A549 (cell line): ENCODE measurements around the gene PDLIM5. TPM values are rescaled to one million over a fixed set of nuclear protein-coding genes. Genes with fewer than 3 reads are reported as not detected.

Source experiments
- ATAC-seq, 2 experiments: fragments of 200-7000 bp in 1 of 2; fragments of >200 bp in 1 of 2; cut with Nextera tagmentation in 1 of 2; cut with Tn5 transposase in 1 of 2; 3 replicates each; pipeline versions ENCODE4 v1.8.0 to v1.9.1; 2018 to 2020; ENCODE audit warnings: mild to moderate bottlenecking in 1 of 2, moderate library complexity in 1 of 2
- CTCF ChIA-PET: fragments of 300-600 bp; sonication (Branson Sonifier 250); formaldehyde crosslinking; extraction: SDS; loops from one replicate; lab custom pipeline; 2021; ENCODE audit warnings: antibody characterized with exemption, inconsistent platforms; lab: Yijun Ruan, JAX
- POLR2A ChIA-PET: fragments of 350-600 bp; formaldehyde crosslinking; extraction: SDS; loops from one replicate; lab custom pipeline; 2021; ENCODE audit warnings: antibody characterized with exemption, inconsistent platforms; lab: Yijun Ruan, JAX
- DNase-seq, 2 experiments: peaks; one replicate each; pipeline versions ENCODE4 v3.0.0 to v3.0.0-alpha.2; 2011 to 2016; ENCODE audit warnings: low read depth in 1 of 2, low spot score in 1 of 2
- FAIRE-seq: peaks from 2 replicates; lab custom pipeline; 2011; peaks lifted over from hg19 to GRCh38; lab: Jason Lieb, UNC
- H3K27ac ChIP-seq, 2 experiments: fragments of >200 bp; sonication (Bioruptor Twin); formaldehyde crosslinking; 3 replicates each; pipeline ENCODE4 v1.5.1; 2016 to 2017
- H3K4me1 ChIP-seq: fragments of >200 bp; sonication (Bioruptor Twin); formaldehyde crosslinking; 3 replicates; pipeline ENCODE4 v1.6.1; 2016
- H3K4me2 ChIP-seq: fragments of >200 bp; sonication (Bioruptor Twin); formaldehyde crosslinking; 3 replicates; pipeline ENCODE4 v1.6.1; 2016
- H3K4me3 ChIP-seq: fragments of >200 bp; sonication (Bioruptor Twin); formaldehyde crosslinking; 3 replicates; pipeline ENCODE4 v1.5.1; 2016
- H3K9me3 ChIP-seq: fragments of >200 bp; sonication (Bioruptor Twin); formaldehyde crosslinking; 3 replicates; pipeline ENCODE4 v1.6.1; 2016
- CBX2 ChIP-seq: fragments of 200-600 bp; sonication (generic); IDR thresholded peaks from 2 replicates; pipeline ENCODE4 v1.6.1; 2016; ENCODE audit warnings: low read depth, mild to moderate bottlenecking, borderline replicate concordance
- ESRRA ChIP-seq: fragments of 150-350 bp; IDR thresholded peaks from 2 replicates; pipeline ENCODE4 v1.6.1; 2014; ENCODE audit warnings: mild to moderate bottlenecking, low read length, borderline replicate concordance
- FOSL2 ChIP-seq, 2 experiments: fragments of 450-650 bp in 1 of 2; fragments of >200 bp in 1 of 2; sonication (Bioruptor Twin) in 1 of 2; formaldehyde crosslinking; IDR thresholded peaks; 2 replicates each; pipeline versions ENCODE4 v1.5.0 to v1.6.1; 2016 to 2020; ENCODE audit warnings: mild to moderate bottlenecking in 1 of 2, moderate library complexity in 1 of 2
- MAFK ChIP-seq: fragments of 450-650 bp; IDR thresholded peaks from 2 replicates; pipeline ENCODE4 v1.6.1; 2014; ENCODE audit not compliant: partially characterized antibody
- NFE2L2 ChIP-seq: fragments of 150-350 bp; conservative IDR thresholded peaks from 2 replicates; pipeline ENCODE4 v1.6.1; 2014; ENCODE audit warnings: low read length
- NPAS2 ChIP-seq: fragments of 250-450 bp; sonication (Bioruptor Pico); IDR thresholded peaks from 2 replicates; pipeline ENCODE4 v1.8.0; 2022; ENCODE audit warnings: mild to moderate bottlenecking, moderate library complexity, borderline replicate concordance
- PHF8 ChIP-seq: fragments of 200-600 bp; sonication (generic); IDR thresholded peaks from 2 replicates; pipeline ENCODE4 v1.6.1; 2016; ENCODE audit warnings: low read depth, mild to moderate bottlenecking, antibody characterized with exemption, moderate library complexity, borderline replicate concordance
- RAD21 ChIP-seq, 2 experiments: fragments of >200 bp in 1 of 2; sonication (Bioruptor Twin) in 1 of 2; formaldehyde crosslinking in 1 of 2; IDR thresholded peaks in 1 of 2; conservative IDR thresholded peaks in 1 of 2; 2 replicates in 1 of 2; 3 replicates in 1 of 2; pipeline ENCODE4 v1.6.1; 2012 to 2018; ENCODE audit warnings: inconsistent platforms in 1 of 2
- SMC3 ChIP-seq: fragments of >200 bp; sonication (Bioruptor Twin); formaldehyde crosslinking; IDR thresholded peaks from 3 replicates; pipeline ENCODE4 v1.6.1; 2018; ENCODE audit warnings: inconsistent platforms
- TFCP2L1 ChIP-seq: fragments of 250-450 bp; sonication (Bioruptor Pico); IDR thresholded peaks from 2 replicates; pipeline ENCODE4 v1.5.0; 2021; ENCODE audit warnings: mild to moderate bottlenecking
- USF2 ChIP-seq: fragments of 450-650 bp; IDR thresholded peaks from 2 replicates; pipeline ENCODE4 v1.6.1; 2014; ENCODE audit warnings: antibody characterized with exemption
- WGBS: methylation state at CpG from one replicate; pipeline ENCODE4 v1.1.6; 2017; ENCODE audit errors: missing lambda C conversion rate; 5-methylcytosine and 5-hydroxymethylcytosine counted together
- polyA plus RNA-seq, 4 experiments: library from polyadenylated mRNA; depleted of rRNA in 3 of 4; stranded (reverse); fragments of >200 nt; fragmentation: RNase III in 1 of 4; extraction: RNeasy Plus Mini Kit Qiagen cat#74134 plus additional on column Dnase treatment in 1 of 4; gene quantifications; 2 replicates in 3 of 4; 3 replicates in 1 of 4; pipeline ENCODE4 v1.2.3, GENCODE V29; 2011 to 2017
- TF ChIP-seq, protein P1 (sequence below): fragments of 250-450 bp; sonication (Bioruptor Pico); IDR thresholded peaks from 2 replicates; pipeline ENCODE4 v1.5.0; 2021; ENCODE audit warnings: mild to moderate bottlenecking, moderate library complexity, borderline replicate concordance
- TF ChIP-seq, protein P2 (sequence below): IDR thresholded peaks from 2 replicates; pipeline ENCODE4 v1.6.1; 2012

The PDLIM5 gene
- polyA plus RNA-seq, 2 of the 4 experiments (the other 2 are of a cell fraction) = 54.2 to 242 TPM

- ATAC-seq = no peak
- TF ChIP-seq MAFK (peak; percentile 92), NFE2L2 (no peak)
- WGBS = 80% methylated on average over 4 of the region's 4 CpGs
- DNase-seq = no peak
- no peak overlapping the region for H3K27ac ChIP-seq
- H3K9me3 ChIP-seq = no peaks in the 10 kb centered on the region
- H3K4me3 ChIP-seq = no peak overlapping the region
- no peak overlapping the region for H3K4me2 ChIP-seq
- ChIA-PET CTCF (interaction anchor here (1.1 kb wide), 1 partner anchor 14 kb away, joined by 3 read pairs; no protein-coding TSS in a partner anchor), POLR2A (no interaction called here)
- peaks cover 87% of the 10 kb centered on the region for H3K4me1 ChIP-seq
- FAIRE-seq = no peak
These were observed 32.2 kb downstream of the PDLIM5 start for GRCh38 chr4:94483895-94484294.

DNA sequence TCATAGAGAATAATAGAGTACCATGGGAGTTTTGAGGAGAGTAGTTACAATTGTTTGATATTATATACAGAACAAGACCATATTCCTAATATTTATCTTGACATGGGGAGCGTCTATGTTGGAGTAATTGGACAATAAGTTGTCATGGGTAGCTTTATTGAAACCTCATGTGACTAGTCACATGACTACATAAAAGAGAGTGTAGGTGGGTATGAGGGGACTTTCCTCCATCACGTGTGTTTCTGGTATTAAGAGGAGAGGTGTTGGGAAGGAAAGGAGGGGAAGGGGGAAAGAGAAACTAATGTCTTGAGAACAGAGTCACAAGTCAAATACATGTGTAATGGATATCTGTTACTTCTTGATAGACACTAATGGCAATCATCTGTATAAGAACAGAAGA, 33.1 kb downstream of the PDLIM5 start:
- Histone ChIP-seq H3K9me3 (no peaks in the 10 kb centered on the region), H3K4me3 (no peak overlapping the region)
- CTCF ChIA-PET = interaction anchor here (1.1 kb wide), 1 partner anchor 13 kb away, joined by 3 read pairs; no protein-coding TSS in a partner anchor
- POLR2A ChIA-PET = no interaction called here
- 71% methylated on average over 2 of the region's 2 CpGs for WGBS
- no peak for FAIRE-seq
- no peak for TF ChIP-seq RAD21 (conservative IDR thresholded peaks at IDR 0.05 in 1 of 2, IDR thresholded peaks at IDR 0.05 in 1 of 2)
- TF ChIP-seq USF2 = peak; percentile 83
- TF ChIP-seq, all 56 proteins: peak for 1
- peak overlapping the region in 1 of 2 experiments; percentile 76; a peak in 2 of 6 replicates for H3K27ac ChIP-seq
- H3K4me2 ChIP-seq = peak overlapping the region; percentile 67; the same call in 2 of the 3 replicates
- ATAC-seq = no peak
- peaks cover 87% of the 10 kb centered on the region for H3K4me1 ChIP-seq
- no peak for DNase-seq

DNA sequence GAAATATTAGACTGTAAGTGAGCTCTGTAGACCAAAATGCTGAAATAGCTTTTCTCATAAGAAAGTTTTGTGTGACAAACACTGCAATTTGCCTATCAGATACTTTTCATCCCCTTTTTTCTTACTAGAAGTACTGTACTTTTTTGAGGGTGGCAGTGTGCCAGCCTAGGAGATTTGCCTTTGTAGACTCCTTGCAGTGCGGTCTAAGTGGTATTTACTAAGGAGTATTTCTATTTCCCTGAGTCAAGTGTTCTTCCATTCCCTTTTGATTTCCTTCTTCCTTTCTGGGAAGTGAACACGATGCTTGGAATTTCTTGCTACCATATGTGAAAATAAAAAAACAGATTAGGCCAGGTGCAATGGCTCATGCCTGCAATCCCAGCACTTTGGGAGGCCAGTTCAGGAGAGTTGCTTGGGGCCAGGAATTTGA, 34.6 kb downstream of the PDLIM5 start:
- DNase-seq (no peak), ATAC-seq (peak in 1 of 2 experiments; percentile 18; a peak in 1 of 6 replicates), FAIRE-seq (no peak)
- no peak for TF ChIP-seq SMC3
- TF ChIP-seq USF2 = no peak
- TF ChIP-seq PHF8 = no peak
- TF ChIP-seq, protein P1, sequence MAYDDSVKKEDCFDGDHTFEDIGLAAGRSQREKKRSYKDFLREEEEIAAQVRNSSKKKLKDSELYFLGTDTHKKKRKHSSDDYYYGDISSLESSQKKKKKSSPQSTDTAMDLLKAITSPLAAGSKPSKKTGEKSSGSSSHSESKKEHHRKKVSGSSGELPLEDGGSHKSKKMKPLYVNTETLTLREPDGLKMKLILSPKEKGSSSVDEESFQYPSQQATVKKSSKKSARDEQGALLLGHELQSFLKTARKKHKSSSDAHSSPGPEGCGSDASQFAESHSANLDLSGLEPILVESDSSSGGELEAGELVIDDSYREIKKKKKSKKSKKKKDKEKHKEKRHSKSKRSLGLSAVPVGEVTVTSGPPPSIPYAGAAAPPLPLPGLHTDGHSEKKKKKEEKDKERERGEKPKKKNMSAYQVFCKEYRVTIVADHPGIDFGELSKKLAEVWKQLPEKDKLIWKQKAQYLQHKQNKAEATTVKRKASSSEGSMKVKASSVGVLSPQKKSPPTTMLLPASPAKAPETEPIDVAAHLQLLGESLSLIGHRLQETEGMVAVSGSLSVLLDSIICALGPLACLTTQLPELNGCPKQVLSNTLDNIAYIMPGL (CRISPR knock-in tag) = no peak
- TF ChIP-seq CBX2 = no peak
- WGBS = 25% methylated on average over 2 of the region's 2 CpGs
- peak overlapping the region; percentile 67 for H3K4me2 ChIP-seq
- H3K4me3 ChIP-seq = no peak overlapping the region
- H3K9me3 ChIP-seq = no peaks in the 10 kb centered on the region
- ChIA-PET CTCF (no interaction called here), POLR2A (interaction anchor here (0.9 kb wide), 1 partner anchor 34 kb away, joined by 4 read pairs; no protein-coding TSS in a partner anchor)
- H3K27ac ChIP-seq = peak overlapping the region; percentile 67 to 78; a peak in 5 of 6 replicates
- peaks cover 92% of the 10 kb centered on the region for H3K4me1 ChIP-seq

DNA sequence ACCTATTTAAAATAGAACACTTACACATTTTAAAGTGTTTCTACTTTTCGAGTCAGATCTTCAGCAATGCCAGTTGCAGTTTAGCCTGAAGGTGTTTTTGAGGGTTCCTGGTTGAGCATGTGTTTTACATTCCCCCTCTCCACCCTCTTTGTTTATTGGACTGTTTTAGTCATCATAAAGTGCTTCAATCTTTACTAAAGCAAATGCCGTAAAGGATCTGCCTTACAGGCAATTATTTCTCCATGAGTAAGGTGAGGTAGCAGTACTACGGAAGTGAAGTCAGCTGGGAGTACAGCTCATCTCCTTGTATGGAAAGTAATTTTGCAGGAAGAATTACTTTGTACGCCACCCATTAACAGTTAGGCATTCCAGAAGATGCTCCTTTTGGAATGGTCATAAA, 36.9 kb downstream of the PDLIM5 start:
- H3K4me3 ChIP-seq = 0 out of 3 replicates have a peak overlapping the region, but pooled peaks have one; percentile 15
- CTCF ChIA-PET = no interaction called here
- DNase-seq (peak; percentile 35 to 82), ATAC-seq (peak; percentile 81 to 90), FAIRE-seq (no peak)
- POLR2A ChIA-PET = no interaction called here
- peaks cover 80% of the 10 kb centered on the region for H3K4me1 ChIP-seq
- TF ChIP-seq ESRRA (no peak), NPAS2 (CRISPR knock-in tag) (no peak), FOSL2 (IDR thresholded peaks at IDR 0.05) (no peak), FOSL2 (CRISPR knock-in tag; IDR thresholded peaks at IDR 0.05) (peak; percentile 62), TFCP2L1 (no peak), USF2 (no peak)
- TF ChIP-seq, protein P2, sequence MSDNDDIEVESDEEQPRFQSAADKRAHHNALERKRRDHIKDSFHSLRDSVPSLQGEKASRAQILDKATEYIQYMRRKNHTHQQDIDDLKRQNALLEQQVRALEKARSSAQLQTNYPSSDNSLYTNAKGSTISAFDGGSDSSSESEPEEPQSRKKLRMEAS = peak; percentile 50; the same call in 1 of the 2 replicates
- peak overlapping the region; percentile 66 to 81 for H3K27ac ChIP-seq
- H3K9me3 ChIP-seq = no peaks in the 10 kb centered on the region
- 8% methylated on average over 4 of the region's 4 CpGs for WGBS
- H3K4me2 ChIP-seq = peak overlapping the region; percentile 82
